HTERT RPE-1 (cell line): ENCODE measurements around the gene OLA1.

Source experiments
- in situ Hi-C: fragments of 300-500 bp; cut with MboI; formaldehyde crosslinking; loops from 4 replicates; pipeline ENCODE4 v1.14.3; 2020; ENCODE audit warnings: low sequenced_read_pairs

The OLA1 gene

DNA sequence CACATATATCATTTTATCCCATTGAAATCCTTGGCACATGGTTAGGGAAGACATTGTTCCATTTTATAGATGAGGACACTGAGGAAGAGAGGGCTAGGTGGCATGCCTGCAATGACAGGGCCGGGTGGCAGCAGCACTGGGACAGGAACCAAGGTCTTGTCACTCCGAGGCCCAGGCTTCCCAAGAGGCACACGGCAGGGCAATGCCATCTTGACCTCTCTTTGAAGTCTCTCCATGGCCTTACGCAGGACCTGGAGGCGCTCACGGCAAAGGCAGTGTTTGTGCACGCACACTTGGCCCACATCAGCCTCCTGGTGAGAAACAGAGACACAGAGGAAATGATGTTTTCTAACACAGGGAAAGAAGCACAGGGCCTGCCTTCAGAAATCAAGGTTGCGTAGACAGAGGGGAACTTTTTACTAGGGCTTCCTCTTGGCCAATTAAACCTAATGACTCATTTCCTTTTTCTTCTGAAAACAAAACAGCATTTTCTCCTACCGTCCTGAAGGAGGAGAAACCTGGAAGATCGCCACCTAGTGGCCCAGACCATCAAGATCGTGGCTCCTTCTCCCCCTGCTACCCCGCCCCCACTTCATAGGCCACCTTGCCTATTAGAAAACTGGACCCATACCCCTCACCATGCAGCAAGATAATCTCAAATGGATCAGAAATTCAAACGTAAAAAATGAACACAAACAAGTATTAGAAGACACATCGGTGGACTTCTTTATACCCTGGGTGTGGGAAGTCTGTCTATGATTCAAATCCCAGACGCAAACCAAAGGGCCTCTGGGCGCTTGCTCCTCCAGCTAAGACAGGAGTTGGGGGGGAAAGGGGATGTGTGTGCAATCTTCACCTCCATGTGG lies 208.5 kb downstream of the OLA1 start:
- in situ Hi-C loops = no loop called here

DNA sequence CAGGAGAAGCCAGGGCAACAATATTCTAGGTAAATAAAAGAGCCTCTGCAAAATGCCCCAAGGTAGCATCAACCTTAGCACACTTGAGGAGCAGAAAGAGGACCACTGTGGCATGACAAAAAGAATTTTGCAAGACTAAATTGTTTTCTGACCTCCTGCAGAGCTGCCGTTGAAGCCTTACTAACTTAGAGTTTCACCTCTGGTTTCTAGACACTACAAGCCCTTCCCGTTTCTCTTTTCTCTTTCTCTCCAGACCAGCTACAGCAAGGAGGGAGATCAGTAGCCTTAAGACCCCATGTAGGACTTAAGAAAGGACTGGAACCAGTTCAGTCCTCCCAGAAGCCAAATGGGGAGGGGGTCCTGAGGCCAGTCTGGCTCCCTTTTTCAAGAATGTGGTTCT lies 209.9 kb downstream of the OLA1 start:
- in situ Hi-C loops = no loop called here

DNA sequence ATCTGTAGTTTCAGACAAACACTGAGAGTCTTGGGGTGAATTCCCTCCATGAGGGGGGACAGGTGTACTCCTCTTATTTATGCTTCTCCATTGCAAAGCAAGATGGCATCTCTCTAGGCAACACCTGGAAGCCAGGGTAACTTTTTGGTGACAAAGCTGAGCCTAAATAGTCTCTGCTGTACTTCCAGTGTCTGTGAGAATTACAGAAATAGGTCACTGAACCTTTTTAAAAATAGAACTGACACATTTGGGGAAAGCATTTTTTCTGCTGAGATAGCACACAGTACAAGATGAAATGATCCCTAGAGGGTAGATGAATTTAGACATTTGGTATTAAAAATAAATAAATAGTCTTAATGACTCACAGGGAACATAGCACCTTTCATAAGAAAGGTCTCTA lies 211.5 kb downstream of the OLA1 start:
- in situ Hi-C loops = no loop called here

DNA sequence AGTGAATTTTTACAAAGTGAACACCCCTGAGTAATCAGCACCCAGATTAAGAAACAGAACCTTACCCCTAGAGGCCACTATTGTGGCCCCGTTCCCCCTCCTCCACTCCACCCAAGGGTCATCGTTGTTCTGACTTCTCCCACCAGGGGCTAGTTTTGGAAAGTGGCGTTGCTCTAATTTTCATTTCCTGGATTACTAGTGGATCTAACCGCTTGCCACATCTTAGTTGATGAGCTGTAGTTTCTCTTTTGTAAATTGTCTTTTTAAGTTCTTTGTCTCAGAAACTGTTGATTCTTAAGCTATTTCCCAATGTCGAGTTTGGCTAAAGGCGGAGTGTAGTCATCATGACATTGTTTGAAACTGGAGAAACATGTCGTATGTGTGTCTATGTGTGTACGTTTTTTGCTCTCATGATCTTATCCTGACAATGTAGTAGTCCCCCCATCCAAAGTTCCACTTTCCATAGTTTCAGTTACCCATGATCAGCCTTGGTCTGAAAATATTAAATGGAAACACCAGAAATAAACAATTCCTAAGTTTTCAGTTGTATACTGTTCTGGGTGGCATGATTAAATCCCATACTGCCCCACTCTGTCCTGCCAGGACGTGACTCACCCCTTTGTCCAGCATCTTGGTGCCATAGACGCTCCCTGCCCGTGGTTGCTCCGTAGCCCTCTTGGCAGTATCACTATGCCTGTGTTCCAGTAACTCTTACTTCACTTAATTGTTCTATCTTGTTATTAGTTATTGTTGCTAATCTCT lies 212.2 kb downstream of the OLA1 start:
- in situ Hi-C loops = no loop called here

DNA sequence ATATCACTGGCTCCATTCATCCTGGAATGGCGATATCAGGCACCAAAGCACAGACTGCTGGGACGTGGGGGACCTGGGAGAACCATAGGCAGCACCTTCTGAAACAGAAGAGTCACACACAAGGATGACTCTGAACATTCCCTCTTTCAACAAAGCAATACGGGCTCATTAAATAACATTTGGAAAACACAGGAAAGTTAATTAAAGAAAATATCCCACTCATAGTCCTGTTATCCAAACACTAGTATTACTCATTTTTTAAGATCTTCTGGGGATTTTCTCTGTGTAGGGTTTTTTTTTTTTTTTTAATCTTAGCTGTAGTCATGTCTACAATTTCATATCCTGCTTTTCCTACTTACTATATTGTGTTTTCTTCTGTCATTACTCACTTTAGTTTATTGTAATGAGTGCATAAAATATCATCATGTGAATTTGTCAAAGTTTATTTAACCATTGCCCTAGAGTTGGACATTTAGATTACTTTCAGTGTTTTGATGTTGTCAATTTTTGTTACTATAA lies 213.2 kb downstream of the OLA1 start:
- in situ Hi-C loops = no loop called here

DNA sequence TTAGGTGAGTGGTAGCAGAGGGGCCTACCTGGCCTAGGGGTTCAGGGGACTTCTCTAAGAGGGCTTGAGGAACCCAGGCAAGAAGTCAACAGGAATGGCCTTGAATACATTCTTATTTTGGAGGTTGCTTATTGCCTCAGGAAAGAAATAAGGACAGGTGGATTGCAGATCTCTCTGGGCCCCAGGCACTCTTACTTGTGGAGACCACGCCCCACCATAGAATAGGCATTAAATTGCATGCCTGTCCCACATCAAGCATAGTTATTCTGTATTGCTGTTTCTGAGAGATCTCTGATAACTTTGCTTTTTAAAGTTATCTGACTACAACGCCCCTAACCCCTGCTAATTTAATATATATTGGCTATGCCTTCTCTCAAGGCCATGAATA lies 215.2 kb downstream of the OLA1 start:
- in situ Hi-C loops = no loop called here

DNA sequence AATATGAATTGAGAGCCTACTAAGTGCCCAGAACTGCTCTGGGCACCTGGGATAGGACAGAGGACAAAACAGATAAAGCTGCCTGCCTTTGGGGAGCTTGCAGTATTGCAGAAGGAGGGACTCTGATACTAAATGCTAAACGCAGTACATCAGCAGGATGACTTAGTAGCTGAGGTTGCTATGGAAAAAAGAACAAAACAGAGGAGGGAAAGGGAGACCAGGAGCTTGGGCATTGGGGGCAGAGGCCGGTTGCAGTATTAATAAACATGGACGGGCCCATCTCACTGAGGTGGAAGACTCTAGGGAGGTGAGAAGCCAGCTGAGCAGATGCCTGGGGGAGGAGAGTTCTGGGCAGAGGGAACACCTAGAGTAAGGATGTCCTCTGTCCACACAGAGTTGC lies 217.1 kb downstream of the OLA1 start:
- in situ Hi-C loops = no loop called here

DNA sequence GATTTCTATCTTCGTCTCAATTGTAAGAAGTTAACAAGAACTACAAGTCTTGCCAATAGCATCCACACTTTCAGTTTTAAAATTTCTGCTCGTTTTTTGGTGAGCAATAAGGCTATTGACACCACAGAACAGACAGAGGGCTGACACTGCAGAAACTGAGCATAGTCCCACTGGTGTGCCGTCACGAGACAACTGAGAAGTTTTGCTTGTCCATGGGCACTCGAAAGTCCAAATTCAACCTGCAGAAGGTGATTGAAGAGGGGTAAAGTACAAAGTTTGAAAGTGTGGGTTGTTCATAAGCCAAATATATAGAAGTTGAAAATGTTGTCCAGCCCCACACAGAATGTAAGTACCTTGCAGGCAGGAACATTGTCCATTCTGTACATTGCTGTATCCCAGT lies 219.4 kb downstream of the OLA1 start:
- in situ Hi-C loops = no loop called here

DNA sequence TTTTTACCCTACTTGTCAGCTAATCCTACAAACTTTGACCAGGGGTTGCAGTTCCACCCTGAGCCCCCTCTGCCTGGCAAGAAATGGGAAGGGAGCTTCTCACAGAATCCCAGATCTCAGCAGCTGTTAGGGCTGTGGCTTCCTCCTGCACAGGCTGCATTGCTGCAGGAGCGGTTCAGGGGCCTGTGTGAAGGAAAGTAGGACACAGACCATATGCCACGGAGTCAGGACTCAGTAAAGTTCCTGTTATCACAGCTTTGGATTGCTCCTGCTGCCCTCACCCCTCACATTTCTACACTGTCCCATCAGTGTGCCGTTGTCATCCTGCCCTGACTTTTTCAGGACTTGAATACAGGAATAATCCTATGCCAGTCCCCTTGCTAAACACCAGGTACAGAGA lies 220.4 kb downstream of the OLA1 start:
- in situ Hi-C loops = no loop called here

DNA sequence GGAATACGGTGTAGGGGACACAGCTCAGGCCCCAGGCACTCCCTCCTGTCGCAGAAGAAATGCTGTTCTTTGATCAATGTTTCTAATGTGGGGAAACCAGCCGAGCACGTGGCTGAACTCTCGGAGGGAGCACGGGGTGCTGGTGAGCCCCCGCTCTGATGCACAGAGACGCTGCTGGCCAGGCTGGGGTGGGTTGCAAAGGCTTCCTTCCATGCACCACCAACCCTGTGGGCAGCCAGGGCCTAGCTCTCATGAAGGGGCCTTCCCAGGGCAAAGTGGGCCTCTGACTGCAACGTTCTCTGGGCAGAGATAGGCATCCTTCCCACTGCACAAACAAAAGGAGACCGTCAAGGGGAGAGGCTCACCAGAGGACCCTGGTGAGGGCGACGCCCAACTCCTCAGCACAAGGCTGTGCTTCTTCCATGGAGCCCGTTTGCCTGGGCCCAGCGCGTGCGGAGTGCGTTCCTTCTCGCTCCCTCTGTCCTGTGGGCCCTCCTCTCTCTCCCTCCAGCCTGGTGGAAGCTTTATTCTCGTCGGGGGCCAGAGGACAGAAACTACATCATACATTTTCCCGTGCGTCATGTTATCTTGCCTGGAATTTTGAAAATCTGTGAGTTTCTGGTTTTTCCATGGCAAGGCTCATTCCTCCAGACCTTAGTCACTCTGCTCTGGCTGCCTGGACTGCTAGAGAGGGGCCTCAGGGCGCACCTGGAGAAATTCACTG lies 222.0 kb downstream of the OLA1 start:
- in situ Hi-C loops = no loop called here

DNA sequence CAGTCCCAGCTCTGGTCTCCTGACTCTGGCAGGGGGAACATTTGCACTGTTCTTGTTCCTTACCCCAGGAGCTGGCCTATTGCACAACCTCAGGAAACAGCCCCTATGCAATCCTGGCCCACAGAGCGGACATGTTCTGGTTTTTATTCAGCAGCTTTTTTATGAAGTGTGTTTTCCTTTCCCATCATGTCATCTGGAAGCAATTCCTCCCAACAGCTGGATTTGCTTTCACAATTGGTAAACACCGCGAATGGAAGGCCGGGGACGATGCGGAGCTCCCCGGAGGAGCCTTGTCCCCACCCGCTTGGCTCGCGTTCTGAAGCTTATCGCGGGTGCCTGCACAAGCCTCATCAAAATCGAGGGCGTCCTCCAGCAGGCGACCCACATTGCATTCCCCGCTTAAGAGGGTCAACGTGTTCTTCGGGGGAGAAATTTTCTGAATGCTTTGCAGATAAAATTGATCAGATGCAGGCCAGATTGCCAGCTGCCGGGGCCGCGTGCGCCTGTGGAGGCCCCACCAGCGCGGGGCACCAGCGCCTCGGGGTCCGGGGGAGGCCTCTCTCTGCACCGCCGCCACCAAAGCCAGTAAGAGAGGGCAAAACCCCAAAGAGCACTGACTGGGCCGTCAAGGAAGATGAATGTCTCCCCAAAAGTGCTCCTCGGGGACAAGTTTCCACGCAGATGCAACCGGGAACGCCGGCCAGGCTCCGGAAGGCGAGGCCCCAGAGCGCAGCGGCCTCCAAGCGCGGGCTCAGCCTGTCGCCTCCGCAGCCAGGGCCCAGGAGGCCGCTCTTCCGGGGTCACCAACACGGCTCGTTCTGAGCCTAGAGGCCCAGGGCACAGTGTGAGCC lies 222.8 kb downstream of the OLA1 start:
- in situ Hi-C loops = no loop called here

DNA sequence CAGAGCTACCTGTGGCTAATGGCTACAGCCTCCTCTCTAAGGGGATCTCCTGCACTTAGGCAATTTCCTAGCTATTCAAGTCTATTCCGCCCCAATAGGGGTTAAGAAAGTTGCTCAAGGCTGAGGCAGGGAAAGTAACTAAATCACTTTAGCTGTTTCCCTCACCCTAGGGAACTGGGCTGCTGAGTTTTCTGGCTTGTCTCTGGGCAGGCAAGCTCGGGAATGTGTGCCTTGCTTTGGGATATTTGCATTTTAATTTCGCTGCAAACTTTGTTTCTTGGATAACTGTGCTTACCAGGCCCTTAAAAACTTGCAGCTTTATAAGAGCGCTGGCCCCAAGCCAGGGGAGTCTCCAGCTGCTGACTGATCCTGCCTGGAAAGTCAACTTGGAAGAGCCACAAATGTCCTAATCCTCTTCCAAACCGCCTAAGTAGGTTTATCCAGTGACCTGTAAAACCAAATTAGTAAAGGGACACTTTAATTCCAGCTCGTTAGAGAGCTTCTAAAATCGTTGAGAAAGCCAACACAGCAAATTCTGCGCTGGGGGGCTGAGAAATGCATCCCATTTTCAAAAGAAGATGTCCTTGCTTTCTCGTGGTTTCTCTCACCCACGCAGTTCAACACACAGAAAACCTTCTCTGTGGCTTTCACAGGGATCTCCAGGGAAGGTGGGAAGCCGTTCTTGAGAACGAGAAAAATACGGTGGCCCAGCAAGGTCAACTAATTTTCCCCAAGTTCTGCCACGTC lies 223.6 kb downstream of the OLA1 start:
- in situ Hi-C loops = no loop called here

DNA sequence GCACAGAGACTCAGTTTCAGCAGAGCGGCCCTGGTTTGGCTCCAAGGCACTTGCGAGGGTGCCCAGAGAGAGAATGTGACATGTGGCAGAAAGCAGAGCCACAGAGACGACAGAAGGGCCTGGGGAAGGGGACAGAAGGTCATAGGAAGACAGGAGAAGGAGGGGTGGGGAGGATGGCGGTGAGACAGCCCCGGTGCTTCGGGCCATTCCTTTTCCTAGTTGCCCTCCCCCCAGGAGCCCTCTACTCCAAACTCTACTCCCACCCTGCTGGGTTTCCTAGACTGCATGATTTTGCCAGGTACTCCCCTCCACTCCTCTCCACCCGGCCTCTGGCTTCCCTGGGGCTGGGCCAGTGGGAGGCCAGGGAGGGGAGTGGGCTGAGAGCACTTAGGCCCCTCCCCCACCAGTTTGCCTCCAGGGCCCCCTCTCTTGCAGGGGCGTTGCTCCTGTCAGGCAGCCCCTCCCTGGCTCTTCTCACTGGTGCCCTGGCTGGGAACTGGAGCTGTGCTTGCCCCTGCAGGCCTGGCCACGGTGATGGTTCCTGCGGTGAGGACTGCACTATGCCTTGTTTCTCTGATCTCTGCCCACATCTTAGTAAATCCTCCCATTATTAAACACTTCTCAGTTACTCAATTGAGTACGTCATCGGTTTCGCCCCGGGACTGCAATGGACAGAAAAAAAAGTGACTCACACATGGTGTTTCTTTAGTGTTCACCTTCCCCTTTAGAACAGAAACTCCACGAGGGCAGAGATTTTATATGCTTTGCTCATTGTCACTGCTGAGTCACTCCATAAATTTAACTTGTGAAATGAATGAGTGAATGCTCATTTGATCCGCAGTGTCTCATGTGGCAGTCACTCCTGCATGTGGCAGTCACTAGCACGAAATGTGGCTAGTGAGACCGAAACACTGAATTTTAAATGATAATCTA lies 224.5 kb downstream of the OLA1 start:
- in situ Hi-C loops = no loop called here
